ENCODE measurements around the gene HDLBP.

HDLBP gene

GRCh38 chr2:241213041-241213440 is 102.4 kb downstream of the HDLBP start:
- Histone ChIP-seq H3K4me1 (ENCODE audit: control insufficient read depth, insufficient read depth, low read length) (no peaks in the 10 kb centered on the region), H3K27me3 (ENCODE audit: control insufficient read depth, insufficient read depth, low read length) (no peaks in the 10 kb centered on the region), H3K36me3 (ENCODE audit: control insufficient read depth, insufficient read depth, low read length) (no peaks in the 10 kb centered on the region), H3K4me3 (ENCODE audit: low read length) (no peak overlapping the region), H3K9ac (ENCODE audit: low read length) (no peak overlapping the region), H3K27ac (ENCODE audit: low read depth, low read length) (no peak overlapping the region)

- no peak overlapping the region for H3K4me3 ChIP-seq (ENCODE audit: low read length)
- H3K27ac ChIP-seq (ENCODE audit: low read depth, low read length): no peak overlapping the region
- H3K27me3 ChIP-seq (ENCODE audit: control insufficient read depth, insufficient read depth, low read length): no peaks in the 10 kb centered on the region
- H3K36me3 ChIP-seq (ENCODE audit: control insufficient read depth, insufficient read depth, low read length): no peaks in the 10 kb centered on the region
- H3K9ac ChIP-seq (ENCODE audit: low read length): no peak overlapping the region
- no peaks in the 10 kb centered on the region for H3K4me1 ChIP-seq (ENCODE audit: control insufficient read depth, insufficient read depth, low read length)
Observed at GRCh38 chr2:241211276-241211675, 104.2 kb downstream of the HDLBP start.

- Histone ChIP-seq H3K4me3 (ENCODE audit: low read length) (no peak overlapping the region), H3K9ac (ENCODE audit: low read length) (no peak overlapping the region), H3K4me1 (ENCODE audit: control insufficient read depth, insufficient read depth, low read length) (no peaks in the 10 kb centered on the region), H3K27me3 (ENCODE audit: control insufficient read depth, insufficient read depth, low read length) (no peaks in the 10 kb centered on the region), H3K27ac (ENCODE audit: low read depth, low read length) (no peak overlapping the region), H3K36me3 (ENCODE audit: control insufficient read depth, insufficient read depth, low read length) (no peaks in the 10 kb centered on the region)
Observed at GRCh38 chr2:241209271-241209670, 106.2 kb downstream of the HDLBP start.

- H3K9ac ChIP-seq (ENCODE audit: low read length): no peak overlapping the region
- no peak overlapping the region for H3K27ac ChIP-seq (ENCODE audit: low read depth, low read length)
- H3K27me3 ChIP-seq (ENCODE audit: control insufficient read depth, insufficient read depth, low read length): no peaks in the 10 kb centered on the region
- no peaks in the 10 kb centered on the region for H3K4me1 ChIP-seq (ENCODE audit: control insufficient read depth, insufficient read depth, low read length)
- no peak overlapping the region for H3K4me3 ChIP-seq (ENCODE audit: low read length)
- no peaks in the 10 kb centered on the region for H3K36me3 ChIP-seq (ENCODE audit: control insufficient read depth, insufficient read depth, low read length)
Observed at GRCh38 chr2:241208058-241208457, 107.4 kb downstream of the HDLBP start.

- Histone ChIP-seq H3K4me1 (ENCODE audit: control insufficient read depth, insufficient read depth, low read length) (no peaks in the 10 kb centered on the region), H3K27me3 (ENCODE audit: control insufficient read depth, insufficient read depth, low read length) (no peaks in the 10 kb centered on the region), H3K4me3 (ENCODE audit: low read length) (no peak overlapping the region), H3K9ac (ENCODE audit: low read length) (no peak overlapping the region), H3K36me3 (ENCODE audit: control insufficient read depth, insufficient read depth, low read length) (no peaks in the 10 kb centered on the region), H3K27ac (ENCODE audit: low read depth, low read length) (no peak overlapping the region)
Observed at GRCh38 chr2:241207641-241208040, 107.8 kb downstream of the HDLBP start.

GRCh38 chr2:241207151-241207550 is 108.3 kb downstream of the HDLBP start:
- H3K27me3 ChIP-seq (ENCODE audit: control insufficient read depth, insufficient read depth, low read length): no peaks in the 10 kb centered on the region
- H3K9ac ChIP-seq (ENCODE audit: low read length): no peak overlapping the region
- no peak overlapping the region for H3K27ac ChIP-seq (ENCODE audit: low read depth, low read length)
- H3K36me3 ChIP-seq (ENCODE audit: control insufficient read depth, insufficient read depth, low read length): no peaks in the 10 kb centered on the region
- no peak overlapping the region for H3K4me3 ChIP-seq (ENCODE audit: low read length)
- no peaks in the 10 kb centered on the region for H3K4me1 ChIP-seq (ENCODE audit: control insufficient read depth, insufficient read depth, low read length)

GRCh38 chr2:241205086-241205485 is 110.4 kb downstream of the HDLBP start:
- no peak overlapping the region for H3K9ac ChIP-seq (ENCODE audit: low read length)
- H3K4me3 ChIP-seq (ENCODE audit: low read length): no peak overlapping the region
- no peaks in the 10 kb centered on the region for H3K27me3 ChIP-seq (ENCODE audit: control insufficient read depth, insufficient read depth, low read length)
- H3K4me1 ChIP-seq (ENCODE audit: control insufficient read depth, insufficient read depth, low read length): no peaks in the 10 kb centered on the region
- H3K27ac ChIP-seq (ENCODE audit: low read depth, low read length): no peak overlapping the region
- no peaks in the 10 kb centered on the region for H3K36me3 ChIP-seq (ENCODE audit: control insufficient read depth, insufficient read depth, low read length)

- H3K27ac ChIP-seq (ENCODE audit: low read depth, low read length): no peak overlapping the region
- no peaks in the 10 kb centered on the region for H3K36me3 ChIP-seq (ENCODE audit: control insufficient read depth, insufficient read depth, low read length)
- H3K4me1 ChIP-seq (ENCODE audit: control insufficient read depth, insufficient read depth, low read length): no peaks in the 10 kb centered on the region
- H3K27me3 ChIP-seq (ENCODE audit: control insufficient read depth, insufficient read depth, low read length): no peaks in the 10 kb centered on the region
- no peak overlapping the region for H3K4me3 ChIP-seq (ENCODE audit: low read length)
- H3K9ac ChIP-seq (ENCODE audit: low read length): no peak overlapping the region
Observed at GRCh38 chr2:241204490-241204889, 111.0 kb downstream of the HDLBP start.

GRCh38 chr2:241204010-241204384 is 111.5 kb downstream of the HDLBP start:
- Histone ChIP-seq H3K4me3 (ENCODE audit: low read length) (no peak overlapping the region), H3K4me1 (ENCODE audit: control insufficient read depth, insufficient read depth, low read length) (no peaks in the 10 kb centered on the region)

GRCh38 chr2:241203218-241204009 is 112.1 kb downstream of the HDLBP start:
- Histone ChIP-seq H3K9ac (ENCODE audit: low read length) (no peak overlapping the region), H3K36me3 (ENCODE audit: control insufficient read depth, insufficient read depth, low read length) (no peaks in the 10 kb centered on the region), H3K4me1 (ENCODE audit: control insufficient read depth, insufficient read depth, low read length) (no peaks in the 10 kb centered on the region), H3K27me3 (ENCODE audit: control insufficient read depth, insufficient read depth, low read length) (no peaks in the 10 kb centered on the region), H3K27ac (ENCODE audit: low read depth, low read length) (no peak overlapping the region), H3K4me3 (ENCODE audit: low read length) (no peak overlapping the region)

More at GRCh38 chr2:241204010-241204384, 111.5 kb downstream of the HDLBP start:
- Histone ChIP-seq H3K36me3 (ENCODE audit: control insufficient read depth, insufficient read depth, low read length) (no peaks in the 10 kb centered on the region), H3K27ac (ENCODE audit: low read depth, low read length) (no peak overlapping the region), H3K9ac (ENCODE audit: low read length) (no peak overlapping the region), H3K27me3 (ENCODE audit: control insufficient read depth, insufficient read depth, low read length) (no peaks in the 10 kb centered on the region)

- no peaks in the 10 kb centered on the region for H3K36me3 ChIP-seq (ENCODE audit: control insufficient read depth, insufficient read depth, low read length)
- H3K27me3 ChIP-seq (ENCODE audit: control insufficient read depth, insufficient read depth, low read length): no peaks in the 10 kb centered on the region
- H3K4me3 ChIP-seq (ENCODE audit: low read length): no peak overlapping the region
- H3K27ac ChIP-seq (ENCODE audit: low read depth, low read length): no peak overlapping the region
- H3K9ac ChIP-seq (ENCODE audit: low read length): no peak overlapping the region
- no peaks in the 10 kb centered on the region for H3K4me1 ChIP-seq (ENCODE audit: control insufficient read depth, insufficient read depth, low read length)
Observed at GRCh38 chr2:241202681-241203080, 112.8 kb downstream of the HDLBP start.

GRCh38 chr2:241202268-241202585 is 113.2 kb downstream of the HDLBP start:
- H3K4me3 ChIP-seq (ENCODE audit: low read length): no peak overlapping the region
- no peaks in the 10 kb centered on the region for H3K36me3 ChIP-seq (ENCODE audit: control insufficient read depth, insufficient read depth, low read length)
- H3K4me1 ChIP-seq (ENCODE audit: control insufficient read depth, insufficient read depth, low read length): no peaks in the 10 kb centered on the region
- no peak overlapping the region for H3K9ac ChIP-seq (ENCODE audit: low read length)
- H3K27ac ChIP-seq (ENCODE audit: low read depth, low read length): no peak overlapping the region
- H3K27me3 ChIP-seq (ENCODE audit: control insufficient read depth, insufficient read depth, low read length): no peaks in the 10 kb centered on the region

GRCh38 chr2:241201445-241202267 is 113.8 kb downstream of the HDLBP start:
- Histone ChIP-seq H3K27ac (ENCODE audit: low read depth, low read length) (no peak overlapping the region), H3K36me3 (ENCODE audit: control insufficient read depth, insufficient read depth, low read length) (no peaks in the 10 kb centered on the region), H3K27me3 (ENCODE audit: control insufficient read depth, insufficient read depth, low read length) (no peaks in the 10 kb centered on the region), H3K4me3 (ENCODE audit: low read length) (no peak overlapping the region), H3K9ac (ENCODE audit: low read length) (no peak overlapping the region), H3K4me1 (ENCODE audit: control insufficient read depth, insufficient read depth, low read length) (no peaks in the 10 kb centered on the region)

Measured in rectal smooth muscle tissue (tissue), 1 donor.